GM12878 (cell line): ENCODE data around the gene DCPS.

Experiments
- BHLHE40 ChIP-seq, 2 experiments: fragments of 450-650 bp in 1 of 2; IDR thresholded peaks; 2 replicates each; pipeline ENCODE4 v1.6.1; 2011 to 2017; ENCODE audit warnings: low read depth in 2 of 2, borderline replicate concordance in 1 of 2, improper control_type of control experiment in 1 of 2, low read length in 1 of 2, mild to moderate bottlenecking in 1 of 2
- FOS ChIP-seq: IDR thresholded peaks from 3 replicates; pipeline ENCODE4 v1.6.1; 2011; ENCODE audit warnings: borderline replicate concordance; ENCODE audit not compliant: insufficient read length; ENCODE audit errors: extremely low read depth
- PAX8 ChIP-seq: fragments of 450-650 bp; IDR thresholded peaks from 2 replicates; pipeline ENCODE4 v1.6.1; 2017; ENCODE audit warnings: mild to moderate bottlenecking, moderate library complexity
- POLR2AphosphoS2 ChIP-seq: IDR thresholded peaks from 2 replicates; pipeline ENCODE4 v1.6.1; 2011; ENCODE audit warnings: low read depth, mild to moderate bottlenecking, low read length, improper control_type of control experiment, moderate library complexity
- TAF1 ChIP-seq: IDR thresholded peaks from 2 replicates; pipeline ENCODE4 v1.6.1; 2011; ENCODE audit warnings: mild to moderate bottlenecking, low read depth, low read length, borderline replicate concordance
- ZNF274 ChIP-seq: IDR thresholded peaks from one replicate; pipeline ENCODE4 v1.8.0; 2011; ENCODE audit not compliant: insufficient read length, insufficient read depth
- TF ChIP-seq, protein P1 (sequence below), 3 experiments: IDR thresholded peaks in 2 of 3; conservative IDR thresholded peaks in 1 of 3; 2 replicates each; pipeline ENCODE4 v1.5.1; 2011; ENCODE audit warnings: low read depth in 3 of 3, low read length in 3 of 3, mild to moderate bottlenecking in 3 of 3, control low read depth in 2 of 3, moderate library complexity in 2 of 3, inconsistent platforms in 1 of 3, mixed read lengths in 1 of 3; ENCODE audit not compliant: control insufficient read depth in 2 of 3, insufficient read depth in 1 of 3; ENCODE audit errors: extremely low read depth in 1 of 3
- TF ChIP-seq, protein P2 (sequence below): IDR thresholded peaks from 2 replicates; pipeline ENCODE4 v1.6.1; 2011; ENCODE audit warnings: low read depth, mild to moderate bottlenecking, low read length, moderate library complexity, borderline replicate concordance; ENCODE audit errors: extremely low read depth

DNA sequence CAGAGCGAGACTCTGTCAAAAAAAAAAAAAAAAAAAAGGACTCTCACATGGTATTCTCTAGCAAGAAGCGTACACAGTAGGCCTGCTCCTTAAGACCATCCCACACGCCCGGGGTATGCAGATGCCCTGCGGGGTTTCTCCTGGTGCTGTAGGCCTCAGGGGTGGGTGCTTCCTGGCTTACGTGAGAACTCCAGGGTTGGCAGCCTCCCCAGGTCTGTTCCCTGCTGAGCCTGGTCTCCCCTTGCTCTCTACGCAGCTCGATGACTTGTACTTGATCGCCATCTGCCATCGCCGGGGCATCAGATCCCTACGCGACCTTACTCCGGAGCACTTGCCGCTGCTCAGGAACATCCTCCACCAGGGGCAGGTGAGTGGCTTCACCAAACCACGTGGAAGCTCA, 39.2 kb downstream of the DCPS start:
- TF ChIP-seq, protein P1, sequence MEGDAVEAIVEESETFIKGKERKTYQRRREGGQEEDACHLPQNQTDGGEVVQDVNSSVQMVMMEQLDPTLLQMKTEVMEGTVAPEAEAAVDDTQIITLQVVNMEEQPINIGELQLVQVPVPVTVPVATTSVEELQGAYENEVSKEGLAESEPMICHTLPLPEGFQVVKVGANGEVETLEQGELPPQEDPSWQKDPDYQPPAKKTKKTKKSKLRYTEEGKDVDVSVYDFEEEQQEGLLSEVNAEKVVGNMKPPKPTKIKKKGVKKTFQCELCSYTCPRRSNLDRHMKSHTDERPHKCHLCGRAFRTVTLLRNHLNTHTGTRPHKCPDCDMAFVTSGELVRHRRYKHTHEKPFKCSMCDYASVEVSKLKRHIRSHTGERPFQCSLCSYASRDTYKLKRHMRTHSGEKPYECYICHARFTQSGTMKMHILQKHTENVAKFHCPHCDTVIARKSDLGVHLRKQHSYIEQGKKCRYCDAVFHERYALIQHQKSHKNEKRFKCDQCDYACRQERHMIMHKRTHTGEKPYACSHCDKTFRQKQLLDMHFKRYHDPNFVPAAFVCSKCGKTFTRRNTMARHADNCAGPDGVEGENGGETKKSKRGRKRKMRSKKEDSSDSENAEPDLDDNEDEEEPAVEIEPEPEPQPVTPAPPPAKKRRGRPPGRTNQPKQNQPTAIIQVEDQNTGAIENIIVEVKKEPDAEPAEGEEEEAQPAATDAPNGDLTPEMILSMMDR (IDR thresholded peaks at IDR 0.05 in 2 of 3, conservative IDR thresholded peaks at IDR 0.05 in 1 of 3; ENCODE audit: control insufficient read depth in 2 of 3, extremely low read depth in 1 of 3, insufficient read depth in 1 of 3, low read depth in 3 of 3, low read length in 3 of 3), result no peak
- TF ChIP-seq ZNF274 (no peak), FOS (no peak), BHLHE40 (IDR thresholded peaks at IDR 0.05; ENCODE audit: borderline replicate concordance in 1 of 2, low read depth in 2 of 2, low read length in 1 of 2) (no peak), POLR2AphosphoS2 (no peak), PAX8 (no peak), TAF1 (no peak)
- TF ChIP-seq, protein P2, sequence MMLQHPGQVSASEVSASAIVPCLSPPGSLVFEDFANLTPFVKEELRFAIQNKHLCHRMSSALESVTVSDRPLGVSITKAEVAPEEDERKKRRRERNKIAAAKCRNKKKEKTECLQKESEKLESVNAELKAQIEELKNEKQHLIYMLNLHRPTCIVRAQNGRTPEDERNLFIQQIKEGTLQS, result no peak
